ENCODE measurements around the gene AKAP4.

The AKAP4 gene

DNA sequence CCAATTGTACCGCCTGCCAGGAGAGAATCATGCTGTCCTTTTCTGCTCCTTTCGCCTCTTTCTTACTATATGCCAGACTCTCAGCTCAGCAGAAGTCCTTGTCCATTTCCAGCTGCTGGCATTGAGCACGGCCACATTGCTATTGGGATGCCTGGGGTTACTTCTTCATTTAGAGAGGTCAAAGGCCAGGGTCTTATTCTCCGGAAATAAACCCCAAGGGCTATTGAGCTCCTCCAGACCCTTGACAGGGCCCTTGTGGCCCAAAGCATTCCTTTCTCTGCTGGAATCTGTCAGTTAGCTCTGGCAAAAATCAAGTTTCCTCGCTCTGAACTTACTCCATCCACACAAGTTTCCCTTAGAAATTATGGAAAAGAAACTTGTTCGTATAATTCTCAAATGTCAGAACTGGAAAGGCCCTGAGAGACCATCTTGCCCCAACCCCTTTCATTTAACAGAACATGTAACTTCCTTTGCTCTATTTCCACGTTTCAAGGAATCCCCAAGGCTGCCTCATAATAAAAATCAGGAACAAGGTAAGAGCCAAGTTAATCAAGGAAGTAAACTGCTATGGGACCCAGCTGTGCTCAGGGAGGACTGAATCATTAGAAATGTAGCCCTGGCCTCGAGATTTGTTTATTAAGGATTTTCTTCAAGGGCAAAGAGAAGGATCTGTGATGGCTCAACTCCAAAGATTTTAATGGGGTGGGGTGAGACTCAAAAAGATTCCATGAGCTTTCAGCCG, 11.8 kb downstream of the AKAP4 start:
- DNase-seq (ENCODE audit: extremely low read depth, low read depth) = no peak
- TF ChIP-seq, protein P1, sequence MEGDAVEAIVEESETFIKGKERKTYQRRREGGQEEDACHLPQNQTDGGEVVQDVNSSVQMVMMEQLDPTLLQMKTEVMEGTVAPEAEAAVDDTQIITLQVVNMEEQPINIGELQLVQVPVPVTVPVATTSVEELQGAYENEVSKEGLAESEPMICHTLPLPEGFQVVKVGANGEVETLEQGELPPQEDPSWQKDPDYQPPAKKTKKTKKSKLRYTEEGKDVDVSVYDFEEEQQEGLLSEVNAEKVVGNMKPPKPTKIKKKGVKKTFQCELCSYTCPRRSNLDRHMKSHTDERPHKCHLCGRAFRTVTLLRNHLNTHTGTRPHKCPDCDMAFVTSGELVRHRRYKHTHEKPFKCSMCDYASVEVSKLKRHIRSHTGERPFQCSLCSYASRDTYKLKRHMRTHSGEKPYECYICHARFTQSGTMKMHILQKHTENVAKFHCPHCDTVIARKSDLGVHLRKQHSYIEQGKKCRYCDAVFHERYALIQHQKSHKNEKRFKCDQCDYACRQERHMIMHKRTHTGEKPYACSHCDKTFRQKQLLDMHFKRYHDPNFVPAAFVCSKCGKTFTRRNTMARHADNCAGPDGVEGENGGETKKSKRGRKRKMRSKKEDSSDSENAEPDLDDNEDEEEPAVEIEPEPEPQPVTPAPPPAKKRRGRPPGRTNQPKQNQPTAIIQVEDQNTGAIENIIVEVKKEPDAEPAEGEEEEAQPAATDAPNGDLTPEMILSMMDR (IDR thresholded peaks at IDR 0.05; ENCODE audit: low read depth, low read length) = no peak

DNA sequence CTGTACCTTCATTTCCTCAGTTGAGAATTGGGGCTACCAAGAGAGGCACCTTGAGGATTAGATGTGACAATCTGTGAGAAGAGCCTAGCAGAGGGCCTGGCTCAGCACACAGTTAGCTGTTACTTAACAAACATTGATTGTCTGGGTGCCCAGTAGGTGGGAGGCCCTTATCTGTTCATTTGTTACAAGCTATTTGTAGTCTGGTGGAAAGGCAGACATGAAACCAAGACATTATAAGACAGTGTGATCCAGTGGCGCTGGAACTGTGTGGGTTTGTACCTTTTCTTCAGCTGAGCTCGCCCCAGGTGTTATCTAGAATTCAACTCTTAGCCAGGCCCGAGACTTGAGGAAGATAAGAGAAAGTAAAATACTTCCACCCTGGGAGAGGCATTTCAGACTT, 16.9 kb downstream of the AKAP4 start:
- DNase-seq (ENCODE audit: extremely low read depth, low read depth) = no peak
- TF ChIP-seq, protein P1 (IDR thresholded peaks at IDR 0.05; ENCODE audit: low read depth, low read length) = no peak

DNA sequence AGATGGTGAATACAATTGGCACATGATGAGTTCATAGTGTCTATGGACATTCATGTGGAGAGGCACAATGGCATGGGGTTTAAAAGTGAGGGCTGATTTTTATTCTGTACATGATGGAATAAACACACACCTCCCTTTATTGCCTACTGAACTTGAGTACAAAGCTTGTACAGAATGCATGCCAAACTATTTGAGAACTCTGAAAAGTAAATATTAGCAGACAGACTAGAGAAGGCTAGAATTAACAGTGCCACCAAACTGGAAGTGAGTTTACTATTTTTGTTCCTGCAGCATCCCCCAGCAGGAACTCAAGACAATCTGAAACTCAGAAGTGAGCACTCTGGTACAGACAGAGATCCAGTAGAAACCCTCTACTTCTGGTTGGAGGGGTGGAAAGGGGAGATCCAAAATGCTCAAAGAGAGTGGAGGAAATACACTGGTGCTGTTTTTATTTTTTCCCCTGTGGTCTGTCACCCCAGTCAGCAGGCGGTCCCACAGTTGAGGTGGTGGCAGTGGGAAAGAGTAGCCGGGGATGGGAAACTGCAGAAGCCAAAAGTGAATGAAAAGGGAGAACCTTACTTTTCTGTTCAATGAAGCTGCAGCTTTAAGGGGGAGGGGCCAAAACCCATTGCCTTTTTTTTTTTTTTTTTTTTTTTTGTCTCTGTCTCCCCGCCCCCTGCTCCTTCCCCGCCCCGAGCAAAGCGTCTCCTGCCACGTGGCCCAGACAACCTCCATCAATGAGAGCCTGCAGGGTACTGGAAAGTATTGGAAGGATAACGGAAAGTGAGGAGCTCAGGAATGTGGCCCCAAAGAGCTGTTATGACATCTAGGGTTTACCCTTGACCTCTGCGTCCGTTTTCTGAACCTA, 20.5 kb downstream of the AKAP4 start:
- DNase-seq (ENCODE audit: extremely low read depth, low read depth) = no peak
- TF ChIP-seq, protein P1 (IDR thresholded peaks at IDR 0.05; ENCODE audit: low read depth, low read length) = no peak

DNA sequence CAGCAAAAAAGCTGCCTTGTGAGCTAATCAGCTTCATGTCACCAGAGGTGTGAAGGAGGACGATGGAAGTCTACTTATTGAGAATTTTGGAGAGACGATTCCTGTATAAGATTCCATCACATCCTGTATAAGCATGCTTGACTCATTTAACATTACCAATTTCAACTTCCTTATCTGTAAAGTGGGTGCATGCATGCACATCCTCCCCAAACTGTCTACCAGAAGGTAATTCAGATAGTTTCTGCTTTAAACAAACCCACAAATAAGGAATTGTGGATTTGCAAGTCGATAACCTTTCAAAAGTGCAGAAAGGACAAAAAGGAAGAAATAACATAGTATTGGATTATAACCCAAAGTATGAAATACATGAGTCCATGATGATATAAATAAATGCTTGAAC, 31.1 kb downstream of the AKAP4 start:
- TF ChIP-seq, protein P1 (IDR thresholded peaks at IDR 0.05; ENCODE audit: low read depth, low read length) = no peak
- no peak for DNase-seq (ENCODE audit: extremely low read depth, low read depth)

DNA sequence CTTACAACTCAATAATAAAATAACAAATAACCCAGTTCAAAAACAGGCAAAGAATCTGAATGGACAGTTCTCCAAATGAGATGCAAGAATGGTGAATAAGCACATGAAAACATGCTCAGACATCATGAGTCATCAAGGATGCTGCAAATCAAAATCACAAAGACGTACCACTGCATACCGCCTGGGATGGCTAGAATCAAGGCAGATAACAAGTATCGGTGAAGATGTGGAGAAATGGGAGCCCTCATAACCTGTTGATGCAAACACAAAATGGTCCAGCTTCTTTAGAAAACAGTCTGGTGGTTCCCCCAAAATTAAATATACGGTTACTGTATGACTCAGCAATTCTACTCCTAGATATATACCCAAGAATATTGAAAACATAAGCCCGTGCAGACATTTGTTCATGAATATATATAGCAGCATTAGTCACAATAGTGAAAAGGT, 32.5 kb downstream of the AKAP4 start:
- TF ChIP-seq, protein P1 (IDR thresholded peaks at IDR 0.05; ENCODE audit: low read depth, low read length) = no peak
- no peak for DNase-seq (ENCODE audit: extremely low read depth, low read depth)

DNA sequence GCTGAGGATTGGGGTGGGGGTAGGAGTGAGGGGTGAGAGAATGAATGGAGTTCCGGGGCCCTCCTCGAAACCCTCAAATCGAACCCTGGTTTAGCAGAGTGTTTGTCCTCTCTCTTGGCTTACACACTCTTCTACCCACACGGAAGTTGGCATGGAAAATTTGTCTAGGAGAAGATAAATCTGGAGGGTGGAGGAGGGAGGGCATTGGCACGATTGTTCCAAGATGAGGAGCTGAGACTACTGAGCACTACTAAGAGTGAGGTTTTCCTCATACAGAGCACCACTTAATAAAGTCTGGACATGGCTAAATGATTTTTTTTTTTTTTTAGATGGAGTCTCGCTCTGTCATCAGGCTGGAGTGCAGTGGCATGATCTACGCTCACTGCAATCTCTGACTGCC, 33.4 kb downstream of the AKAP4 start:
- TF ChIP-seq, protein P1 (IDR thresholded peaks at IDR 0.05; ENCODE audit: low read depth, low read length) = no peak
- no peak for DNase-seq (ENCODE audit: extremely low read depth, low read depth)

DNA sequence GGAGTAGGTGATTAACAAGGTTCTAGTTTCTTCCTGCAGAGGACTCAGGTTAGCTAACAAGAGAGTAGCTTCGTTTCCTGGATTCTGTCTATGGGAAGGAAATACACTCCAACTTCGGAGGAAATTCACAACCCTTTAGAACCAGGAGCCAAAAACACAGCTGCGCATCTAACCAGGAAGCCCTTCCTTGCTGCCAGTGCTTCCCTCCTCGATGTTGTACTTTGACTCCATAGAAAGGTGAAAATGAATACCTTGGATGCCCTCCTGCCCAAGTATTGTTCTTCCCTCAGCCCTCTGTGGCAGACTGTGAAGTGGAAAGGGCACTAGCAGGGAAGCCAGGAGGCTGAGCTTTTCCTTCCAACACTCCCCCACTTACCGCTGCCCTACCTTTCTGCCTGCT, 35.1 kb downstream of the AKAP4 start:
- no peak for DNase-seq (ENCODE audit: extremely low read depth, low read depth)
- TF ChIP-seq, protein P1 (IDR thresholded peaks at IDR 0.05; ENCODE audit: low read depth, low read length) = no peak
